Left forelimb (tissue), 1 donor: ENCODE results near the gene NKPD1.

Experiments
- DNase-seq: peaks from one replicate; pipeline ENCODE4 v3.0.0-alpha.2; 2018; ENCODE audit warnings: low spot score

NKPD1 gene

DNA sequence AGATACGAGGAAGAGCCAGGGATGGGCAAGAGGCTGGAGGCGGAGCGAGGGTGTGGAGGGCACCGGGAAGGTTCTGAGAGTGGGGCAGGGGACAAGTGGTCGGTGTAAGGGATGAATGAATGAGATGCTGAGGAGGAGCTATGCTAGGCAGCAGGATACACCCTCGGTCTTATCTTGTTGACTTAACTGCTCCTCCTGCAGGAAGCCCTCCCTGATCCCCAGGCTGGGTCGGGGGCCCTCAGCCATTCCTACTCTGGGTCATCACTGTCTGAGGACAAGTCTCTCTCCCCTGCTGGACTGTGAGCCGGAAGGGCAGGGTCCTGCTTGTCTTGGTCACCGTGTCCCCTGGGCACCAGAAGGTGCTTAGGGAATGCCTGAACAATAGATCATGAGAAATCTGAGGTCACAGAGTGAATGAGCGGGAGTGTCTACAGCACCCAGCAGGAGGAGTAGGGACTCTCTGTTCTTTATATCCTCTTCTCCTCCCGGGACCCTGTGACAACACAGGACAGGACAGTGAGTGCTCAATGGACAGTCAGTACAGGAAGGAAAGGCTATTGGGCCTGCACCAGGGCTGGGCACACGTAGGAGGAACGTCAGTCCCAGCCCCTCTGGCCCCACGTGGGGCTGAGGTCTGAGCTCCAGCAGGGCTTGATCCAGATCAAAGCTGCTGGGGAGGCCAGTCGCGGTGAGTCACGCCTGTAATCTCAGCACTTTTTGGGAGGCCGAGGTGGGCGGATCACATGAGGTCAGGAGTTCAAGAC lies 6.5 kb downstream of the NKPD1 start:
- DNase-seq, result no peak

- DNase-seq, result no peak
Observed at GRCh38 chr19:45153339-45154063, 7.3 kb downstream of the NKPD1 start.

- DNase-seq, result no peak
Observed at GRCh38 chr19:45152504-45153338, 8.1 kb downstream of the NKPD1 start.

DNA sequence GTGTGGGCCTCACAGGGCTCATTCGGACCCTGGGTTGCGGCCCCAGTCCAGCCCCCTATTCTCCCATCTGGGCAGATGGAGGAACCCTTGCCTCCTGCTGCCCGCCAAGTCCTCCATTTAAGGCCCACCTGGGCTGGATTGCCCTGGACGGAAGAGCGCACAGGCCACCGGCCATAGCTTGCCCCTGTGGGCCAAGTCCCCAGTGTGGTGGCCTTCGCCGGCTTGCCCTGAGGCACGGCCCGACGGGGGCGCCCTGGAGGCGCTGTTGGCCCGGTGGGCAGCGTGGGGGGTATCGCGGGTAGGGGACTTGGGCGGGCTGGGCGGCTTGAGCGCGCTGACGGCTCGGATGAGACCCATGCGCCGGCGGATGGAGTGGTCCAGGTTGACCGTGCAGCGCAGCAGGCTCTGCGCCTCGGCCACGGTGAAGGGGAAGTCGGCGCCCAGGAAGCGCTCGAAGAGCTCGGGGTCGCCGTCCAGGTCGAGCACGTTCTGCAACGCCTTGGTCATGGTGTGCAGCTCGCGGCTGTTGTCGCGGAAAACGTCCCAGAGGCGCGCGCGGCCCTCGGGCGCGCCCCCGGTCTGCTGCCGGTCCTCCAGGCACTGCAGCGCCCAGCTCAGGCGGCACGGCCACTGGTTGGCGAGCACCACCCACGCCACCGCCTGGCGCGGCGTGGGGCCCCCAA lies 8.8 kb downstream of the NKPD1 start:
- no peak for DNase-seq

DNA sequence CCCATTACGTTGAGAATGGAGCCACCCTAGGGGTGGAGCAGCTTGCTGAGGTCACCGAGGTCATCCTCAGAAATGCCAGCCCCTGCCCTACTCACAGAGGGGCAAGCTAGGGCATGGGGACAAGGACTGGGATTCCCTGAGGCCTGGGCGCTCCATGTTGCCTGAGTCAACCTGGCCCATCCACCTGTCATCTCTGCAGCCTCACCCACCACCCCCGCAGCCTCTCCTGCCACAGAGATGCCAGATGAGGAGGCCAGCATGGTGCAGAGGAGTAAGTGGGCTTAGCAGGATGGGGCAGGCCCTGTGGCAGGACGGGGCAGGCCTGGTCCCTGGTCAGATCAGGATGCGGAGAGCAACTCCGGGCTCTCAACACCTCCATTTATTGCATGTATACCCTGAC lies 9.5 kb downstream of the NKPD1 start:
- DNase-seq, result no peak

GRCh38 chr19:45150751-45151281 lies 10.0 kb downstream of the NKPD1 start:
- DNase-seq, result no peak

GRCh38 chr19:45150180-45150579 lies 10.6 kb downstream of the NKPD1 start:
- DNase-seq, result no peak

DNA sequence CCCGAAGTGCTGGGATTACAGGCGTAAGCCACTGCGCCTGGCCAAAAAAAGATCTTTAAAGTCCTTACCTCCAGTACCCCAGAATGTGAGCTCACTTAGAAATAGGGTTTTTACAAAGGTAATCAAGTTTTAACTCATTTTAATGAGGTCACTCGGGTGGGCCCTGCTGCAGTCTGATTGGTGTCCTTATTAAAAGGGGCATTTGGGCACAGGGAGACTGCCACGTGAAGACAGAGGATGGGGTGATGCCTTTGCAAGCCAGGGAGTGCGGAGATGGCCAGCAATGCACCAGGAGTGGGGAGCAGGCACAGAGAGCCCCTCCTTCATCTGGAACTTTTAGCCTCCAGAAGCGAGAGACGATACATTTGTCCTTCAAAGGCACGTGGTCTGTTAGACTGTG lies 11.7 kb downstream of the NKPD1 start:
- no peak for DNase-seq

GRCh38 chr19:45147835-45148676 lies 12.7 kb downstream of the NKPD1 start:
- no peak for DNase-seq

DNA sequence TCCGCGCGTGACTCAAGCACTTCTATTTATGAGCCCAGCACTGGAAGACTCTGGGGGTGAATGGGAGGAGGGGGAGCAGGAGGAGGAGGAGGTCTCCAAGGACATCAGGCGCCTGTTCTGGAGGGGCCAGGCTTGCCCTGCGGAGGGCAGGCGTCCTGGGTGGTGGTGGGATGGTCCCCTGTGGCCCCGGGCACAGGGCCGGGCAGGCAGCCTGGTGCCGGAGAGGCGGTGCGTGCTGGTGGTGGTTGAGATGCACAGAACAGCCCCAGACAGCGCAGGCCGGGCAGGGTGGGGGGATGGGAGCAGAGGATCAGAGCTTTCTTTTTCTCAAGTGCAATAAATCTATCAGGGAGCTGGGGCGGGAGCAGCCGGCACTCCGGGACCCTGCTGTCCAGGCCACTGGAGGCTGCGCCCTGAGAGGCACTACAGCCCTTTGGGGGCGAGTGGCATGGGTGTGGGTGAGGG lies 14.0 kb downstream of the NKPD1 start:
- DNase-seq, result no peak

DNA sequence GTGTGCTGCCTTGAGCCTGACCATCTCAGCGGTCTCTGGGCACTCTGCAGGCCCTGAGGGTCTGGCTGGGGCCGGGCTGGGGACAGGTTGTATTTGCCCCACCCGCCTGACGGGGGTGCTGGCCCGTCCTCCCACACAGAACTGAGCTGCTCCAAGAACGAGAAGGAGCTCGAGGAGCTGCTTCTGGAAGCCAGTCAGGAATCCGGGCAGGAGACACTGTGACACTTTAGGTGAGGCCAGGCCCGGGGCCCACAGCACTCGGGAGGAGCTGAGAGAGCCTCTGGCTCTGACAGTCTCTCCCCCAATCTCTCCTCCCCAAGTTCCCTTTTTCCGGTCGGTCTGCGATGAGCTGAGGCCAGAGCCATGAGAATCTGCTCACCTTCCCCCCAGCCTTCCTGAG lies 14.5 kb downstream of the NKPD1 start:
- DNase-seq, result no peak

DNA sequence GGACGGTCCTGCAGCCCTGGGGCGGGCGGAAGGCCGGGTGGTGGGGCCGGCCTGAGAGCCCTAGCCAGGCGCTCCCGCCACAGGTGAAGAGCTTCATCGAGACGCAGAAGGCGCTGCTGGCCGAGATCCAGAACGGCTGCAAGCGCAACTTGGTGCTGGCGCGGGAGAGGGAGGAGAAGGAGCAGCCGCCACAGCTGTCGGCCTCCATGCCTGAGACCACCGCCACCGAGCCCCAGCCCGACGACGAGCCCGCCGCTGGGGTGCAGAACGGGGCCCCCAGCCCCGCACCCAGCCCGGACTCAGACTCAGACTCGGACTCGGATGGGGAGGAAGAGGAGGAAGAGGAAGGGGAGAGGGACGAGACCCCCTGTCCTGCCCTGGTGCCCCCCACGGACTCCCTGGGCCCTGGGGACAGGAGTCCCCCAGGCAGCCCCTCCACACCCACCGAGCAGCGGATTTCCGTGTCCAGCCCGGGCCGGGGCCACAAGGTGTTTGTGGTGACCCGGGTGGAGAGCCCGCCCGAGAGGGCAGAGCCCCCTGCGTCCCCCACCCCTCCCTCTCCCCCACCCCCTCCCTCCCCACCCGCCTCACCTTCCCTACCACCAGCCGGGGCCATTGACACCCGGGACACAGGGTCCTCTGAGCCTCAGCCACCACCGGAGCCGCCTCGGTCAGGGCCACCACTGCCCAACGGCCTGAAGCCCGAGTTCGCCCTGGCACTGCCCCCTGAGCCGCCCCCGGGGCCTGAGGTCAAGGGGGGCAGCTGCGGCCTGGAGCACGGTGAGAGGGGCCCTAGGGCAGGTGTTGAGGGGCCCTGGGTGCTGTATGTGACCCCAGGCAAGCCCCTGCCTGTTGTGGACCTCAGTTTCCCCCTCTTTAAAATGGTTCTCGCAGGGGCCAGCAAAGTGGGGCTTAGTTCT lies 15.3 kb downstream of the NKPD1 start:
- no peak for DNase-seq

DNA sequence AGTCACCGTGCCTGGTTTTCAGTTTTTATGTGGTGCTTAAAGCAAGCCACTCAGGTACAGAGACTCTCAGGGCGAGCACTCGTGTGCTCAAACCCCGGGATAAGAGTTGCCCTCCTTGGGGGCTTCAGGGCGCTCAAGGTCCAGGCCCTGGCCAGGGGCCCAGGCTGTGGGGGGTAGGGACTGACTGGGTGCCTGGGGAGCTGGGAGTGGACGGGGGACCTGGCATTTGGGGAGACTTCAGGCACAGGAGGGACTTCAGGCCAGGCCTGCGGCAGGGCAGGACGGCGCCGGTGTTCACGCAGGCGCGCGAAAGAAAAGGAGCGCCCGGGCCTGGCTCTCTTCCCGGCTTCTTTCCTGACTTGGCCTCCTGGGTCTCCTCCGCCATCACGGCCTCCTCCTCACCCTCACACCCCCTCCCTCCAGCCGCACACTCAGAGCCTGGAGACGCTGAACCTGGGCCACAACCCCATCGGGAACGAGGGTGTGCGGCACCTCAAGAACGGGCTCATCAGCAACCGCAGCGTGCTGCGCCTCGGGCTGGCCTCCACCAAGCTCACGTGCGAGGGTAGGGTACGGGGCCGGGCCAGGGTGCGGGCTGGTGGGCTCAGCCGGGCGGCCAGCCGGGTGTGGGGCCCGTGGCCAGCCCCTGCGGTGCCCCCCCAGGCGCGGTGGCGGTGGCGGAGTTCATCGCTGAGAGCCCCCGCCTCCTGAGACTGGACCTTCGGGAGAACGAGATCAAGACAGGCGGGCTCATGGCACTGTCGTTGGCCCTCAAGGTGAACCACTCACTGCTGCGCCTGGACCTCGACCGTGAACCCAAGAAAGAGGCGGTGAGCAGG lies 16.1 kb downstream of the NKPD1 start:
- DNase-seq, result no peak

- no peak for DNase-seq
Observed at GRCh38 chr19:45142726-45143110, 18.1 kb downstream of the NKPD1 start.

GRCh38 chr19:45142016-45142725 lies 18.6 kb downstream of the NKPD1 start:
- no peak for DNase-seq

DNA sequence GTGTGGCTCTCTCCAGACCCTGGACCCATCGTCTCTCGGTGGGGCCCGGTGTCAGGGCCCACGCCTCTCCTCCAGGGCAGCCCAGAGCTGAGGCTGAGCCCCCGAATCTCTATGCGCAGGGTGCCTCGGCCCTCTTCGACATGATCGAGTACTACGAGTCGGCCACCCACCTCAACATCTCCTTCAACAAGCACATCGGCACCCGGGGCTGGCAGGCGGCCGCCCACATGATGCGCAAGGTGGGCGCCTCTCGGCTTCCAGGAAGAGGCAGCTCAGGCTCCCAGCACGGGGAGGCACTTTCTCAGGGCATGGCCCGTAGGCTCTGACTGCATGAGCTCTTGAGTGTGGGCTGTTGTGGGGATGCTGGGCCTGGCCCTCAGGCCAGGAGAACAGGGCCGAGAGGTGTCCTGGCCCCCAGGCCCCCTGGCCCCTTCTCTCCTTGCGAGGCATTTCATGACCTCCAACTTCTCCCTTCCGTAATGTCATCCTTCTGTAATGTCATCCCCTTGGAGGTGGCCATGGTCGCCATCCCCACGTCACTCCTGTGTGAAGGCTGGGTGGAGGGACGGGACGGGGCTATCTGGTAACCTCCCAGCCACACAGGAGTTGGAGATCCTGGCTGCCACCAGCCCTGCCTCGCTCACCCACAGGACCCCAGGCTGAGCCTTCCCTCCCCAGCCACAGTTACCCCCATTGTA lies 19.4 kb downstream of the NKPD1 start:
- DNase-seq, result no peak

- no peak for DNase-seq
Observed at GRCh38 chr19:45140533-45140932, 20.2 kb downstream of the NKPD1 start.

DNA sequence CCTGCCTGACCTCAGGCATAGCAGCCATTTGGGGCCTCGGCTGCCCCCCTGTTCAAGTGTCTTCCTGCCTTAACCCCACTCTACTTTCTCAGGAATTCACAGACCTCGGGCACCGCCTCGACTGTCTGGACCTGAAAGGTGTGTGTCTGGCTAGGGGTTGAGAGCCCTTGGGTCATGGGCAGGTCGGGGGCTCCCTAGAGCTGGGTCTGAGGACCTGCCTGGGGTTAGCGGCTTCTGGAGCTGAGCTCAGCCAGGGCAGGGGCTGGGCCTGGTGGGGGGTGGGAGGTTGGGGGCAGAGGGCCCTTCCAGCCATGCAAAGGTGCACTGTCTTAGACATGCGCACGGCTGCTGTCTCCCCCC lies 20.7 kb downstream of the NKPD1 start:
- DNase-seq, result no peak
